ENCODE results near the gene SLC4A5.

DNA sequence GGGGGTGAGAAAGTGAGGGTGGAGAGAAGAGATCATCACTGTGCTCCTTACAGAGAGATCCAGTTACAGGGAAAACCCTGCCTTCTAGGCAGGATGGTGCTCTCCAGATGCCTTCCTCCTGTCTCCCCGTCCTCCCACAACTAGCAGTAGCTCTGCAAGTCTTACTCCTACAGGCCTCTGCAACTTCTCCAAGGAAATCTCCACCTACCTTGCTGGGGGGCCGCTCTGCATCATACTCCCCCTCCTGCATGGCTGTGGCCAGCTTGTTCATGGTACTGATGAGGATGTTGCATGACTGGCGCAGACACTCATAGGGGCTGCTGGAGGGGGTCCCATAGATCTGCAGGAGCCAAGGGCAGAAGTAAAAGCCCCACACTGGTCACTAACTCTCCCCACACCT, 22.8 kb upstream of the SLC4A5 start:
- TF ChIP-seq CTCF (conservative IDR thresholded peaks at IDR 0.05) (no peak), ZFX (IDR thresholded peaks at IDR 0.05) (no peak)
